Measurements from ENCODE around the gene TNKS1BP1.

DNA sequence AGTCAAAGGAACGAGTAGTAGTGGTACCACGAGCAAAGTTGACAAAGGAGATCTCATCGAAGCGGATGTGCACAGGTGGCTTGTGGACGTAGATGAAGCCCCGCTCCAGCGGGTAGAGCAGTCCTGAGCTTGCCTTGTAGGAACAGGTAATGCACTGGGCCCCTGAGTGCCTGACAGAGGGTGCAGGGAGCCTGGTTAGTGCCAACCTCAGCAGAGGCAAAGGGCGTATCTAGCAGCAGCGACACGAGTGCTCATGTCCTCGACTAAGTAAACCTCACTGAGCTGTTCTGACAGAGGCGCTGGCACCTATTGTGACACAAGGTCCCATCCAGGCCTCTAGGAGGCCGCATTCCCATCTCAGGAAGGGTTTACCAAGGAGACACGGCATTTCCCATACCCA is 7.0 kb upstream of the TNKS1BP1 start:
- TF ChIP-seq, protein P1, sequence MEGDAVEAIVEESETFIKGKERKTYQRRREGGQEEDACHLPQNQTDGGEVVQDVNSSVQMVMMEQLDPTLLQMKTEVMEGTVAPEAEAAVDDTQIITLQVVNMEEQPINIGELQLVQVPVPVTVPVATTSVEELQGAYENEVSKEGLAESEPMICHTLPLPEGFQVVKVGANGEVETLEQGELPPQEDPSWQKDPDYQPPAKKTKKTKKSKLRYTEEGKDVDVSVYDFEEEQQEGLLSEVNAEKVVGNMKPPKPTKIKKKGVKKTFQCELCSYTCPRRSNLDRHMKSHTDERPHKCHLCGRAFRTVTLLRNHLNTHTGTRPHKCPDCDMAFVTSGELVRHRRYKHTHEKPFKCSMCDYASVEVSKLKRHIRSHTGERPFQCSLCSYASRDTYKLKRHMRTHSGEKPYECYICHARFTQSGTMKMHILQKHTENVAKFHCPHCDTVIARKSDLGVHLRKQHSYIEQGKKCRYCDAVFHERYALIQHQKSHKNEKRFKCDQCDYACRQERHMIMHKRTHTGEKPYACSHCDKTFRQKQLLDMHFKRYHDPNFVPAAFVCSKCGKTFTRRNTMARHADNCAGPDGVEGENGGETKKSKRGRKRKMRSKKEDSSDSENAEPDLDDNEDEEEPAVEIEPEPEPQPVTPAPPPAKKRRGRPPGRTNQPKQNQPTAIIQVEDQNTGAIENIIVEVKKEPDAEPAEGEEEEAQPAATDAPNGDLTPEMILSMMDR (IDR thresholded peaks at IDR 0.05; ENCODE audit: poor library complexity), result no peak
- TF ChIP-seq EZH2 (IDR thresholded peaks at IDR 0.05; ENCODE audit: borderline replicate concordance), result no peak
- TF ChIP-seq EZH2phosphoT487 (IDR thresholded peaks at IDR 0.05; ENCODE audit: low read depth, severe bottlenecking, unreplicated experiment), result no peak
